Astrocyte (in vitro differentiated cells and primary cell): ENCODE results near the gene MICAL2. TPM values are rescaled to one million over a fixed set of nuclear protein-coding genes. Genes with fewer than 3 reads are reported as not detected.
A peak's percentile ranks its signal among the peaks of the same experiment; 100 is the strongest.

ENCODE experiments used
- DNase-seq: peaks from one replicate; pipeline ENCODE4 v3.0.0-alpha.2; 2010; ENCODE audit warnings: low read depth
- FAIRE-seq: peaks from 2 replicates; lab custom pipeline; 2011; peaks lifted over from hg19 to GRCh38; lab: Jason Lieb, UNC
- H2AFZ ChIP-seq: 2 replicates; pipeline ENCODE4 v1.6.0; 2012; ENCODE audit warnings: low read depth, low read length, inconsistent platforms
- H3K27ac ChIP-seq: 2 replicates; pipeline ENCODE4 v1.5.1; 2011; ENCODE audit warnings: low read depth, low read length, inconsistent platforms
- H3K27me3 ChIP-seq: 2 replicates; pipeline ENCODE4 v1.6.0; 2011; ENCODE audit warnings: low read length, inconsistent platforms; ENCODE audit not compliant: insufficient read depth
- H3K36me3 ChIP-seq: 2 replicates; pipeline ENCODE4 v1.5.1; 2011; ENCODE audit warnings: low read length, inconsistent platforms; ENCODE audit not compliant: insufficient read depth
- H3K4me1 ChIP-seq: 2 replicates; pipeline ENCODE4 v1.5.1; 2011; ENCODE audit warnings: low read length, inconsistent platforms; ENCODE audit not compliant: insufficient read depth
- H3K4me2 ChIP-seq: 2 replicates; pipeline ENCODE4 v1.6.0; 2012; ENCODE audit warnings: low read length, inconsistent platforms
- H3K4me3 ChIP-seq: 2 replicates; pipeline ENCODE4 v1.5.1; 2011; ENCODE audit warnings: low read depth, mild to moderate bottlenecking, low read length, inconsistent platforms; ENCODE audit not compliant: insufficient read depth
- H3K79me2 ChIP-seq: 2 replicates; pipeline ENCODE4 v1.6.0; 2012; ENCODE audit warnings: mild to moderate bottlenecking, low read length, inconsistent platforms; ENCODE audit not compliant: insufficient read depth
- H3K9ac ChIP-seq: 2 replicates; pipeline ENCODE4 v1.6.0; 2012; ENCODE audit warnings: mild to moderate bottlenecking, low read length, inconsistent platforms
- H3K9me3 ChIP-seq: 2 replicates; pipeline ENCODE4 v1.5.1; 2012; ENCODE audit warnings: low read depth, mild to moderate bottlenecking, low read length, inconsistent platforms; ENCODE audit not compliant: insufficient read depth
- H4K20me1 ChIP-seq: 2 replicates; pipeline ENCODE4 v1.6.0; 2012; ENCODE audit warnings: low read length, inconsistent platforms; ENCODE audit not compliant: insufficient read depth
- H3K27ac Mint-ChIP-seq: one replicate; pipeline ENCODE4 v1.8.0; 2021; ENCODE audit warnings: mild to moderate bottlenecking, mixed read lengths; ENCODE audit not compliant: unreplicated experiment
- H3K27me3 Mint-ChIP-seq: one replicate; pipeline ENCODE4 v1.8.0; 2021; ENCODE audit warnings: low read depth, mixed read lengths; ENCODE audit not compliant: unreplicated experiment
- H3K36me3 Mint-ChIP-seq: one replicate; pipeline ENCODE4 v1.8.0; 2021; ENCODE audit warnings: low read depth, mixed read lengths; ENCODE audit not compliant: unreplicated experiment
- H3K4me1 Mint-ChIP-seq: one replicate; pipeline ENCODE4 v1.8.0; 2021; ENCODE audit warnings: low read depth, mixed read lengths; ENCODE audit not compliant: unreplicated experiment
- H3K4me3 Mint-ChIP-seq: one replicate; pipeline ENCODE4 v1.8.0; 2021; ENCODE audit warnings: mild to moderate bottlenecking, moderate library complexity, mixed read lengths; ENCODE audit not compliant: unreplicated experiment
- H3K9me3 Mint-ChIP-seq: one replicate; pipeline ENCODE4 v1.8.0; 2021; ENCODE audit warnings: mild to moderate bottlenecking, mixed read lengths; ENCODE audit not compliant: unreplicated experiment
- CTCF ChIP-seq: IDR thresholded peaks from 2 replicates; pipeline ENCODE4 v1.5.1; 2011; ENCODE audit warnings: low read depth, mild to moderate bottlenecking, inconsistent platforms, low read length, moderate library complexity; ENCODE audit not compliant: insufficient read depth
- EZH2 ChIP-seq: IDR thresholded peaks from 2 replicates; pipeline ENCODE4 v1.6.1; 2012; ENCODE audit warnings: mild to moderate bottlenecking, low read length, inconsistent platforms; ENCODE audit not compliant: insufficient read depth
- total RNA-seq: library from RNA; stranded (reverse); gene quantifications from 2 replicates; pipeline ENCODE4 v1.2.1, GENCODE V29; 2021

Gene MICAL2
- total RNA-seq, 1 donor from 2014 or later: 357 TPM

DNA sequence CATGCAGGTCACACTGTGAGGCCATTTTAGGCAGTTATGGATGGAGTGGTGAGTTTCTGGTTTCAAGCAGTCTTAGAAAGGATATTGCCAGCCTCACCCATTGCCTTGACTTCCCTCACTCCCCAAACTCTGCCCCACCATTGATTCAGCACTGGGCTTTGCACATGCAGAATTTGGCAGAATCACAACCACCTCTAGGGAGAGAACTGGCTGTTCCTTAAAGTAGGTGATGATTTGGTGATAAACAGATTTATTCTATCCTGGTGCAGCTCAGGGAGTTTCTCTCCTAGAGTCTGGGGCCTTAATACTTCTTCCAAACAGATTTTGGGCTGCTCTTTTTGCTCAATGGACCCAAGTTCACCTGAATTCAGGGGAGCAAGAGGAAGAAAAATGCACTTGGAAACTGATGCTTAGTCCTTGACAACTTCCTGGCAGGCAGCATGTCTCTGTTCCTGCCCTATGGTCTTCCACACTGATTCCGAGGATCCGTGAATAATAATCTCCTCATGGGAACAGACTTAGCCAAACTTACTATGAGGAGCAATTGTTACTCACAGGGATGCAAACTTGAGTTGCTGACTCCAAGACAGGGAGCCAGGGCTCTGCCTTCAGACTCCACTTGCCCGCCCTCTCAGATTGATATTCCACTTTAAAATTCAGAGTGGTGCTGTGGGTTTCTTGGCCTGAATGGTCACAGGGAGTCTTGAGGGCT is 137.3 kb downstream of the MICAL2 start:
- H3K4me3 Mint-ChIP-seq: no peak overlapping the region
- peaks cover 88% of the 10 kb centered on the region for H3K36me3 ChIP-seq

DNA sequence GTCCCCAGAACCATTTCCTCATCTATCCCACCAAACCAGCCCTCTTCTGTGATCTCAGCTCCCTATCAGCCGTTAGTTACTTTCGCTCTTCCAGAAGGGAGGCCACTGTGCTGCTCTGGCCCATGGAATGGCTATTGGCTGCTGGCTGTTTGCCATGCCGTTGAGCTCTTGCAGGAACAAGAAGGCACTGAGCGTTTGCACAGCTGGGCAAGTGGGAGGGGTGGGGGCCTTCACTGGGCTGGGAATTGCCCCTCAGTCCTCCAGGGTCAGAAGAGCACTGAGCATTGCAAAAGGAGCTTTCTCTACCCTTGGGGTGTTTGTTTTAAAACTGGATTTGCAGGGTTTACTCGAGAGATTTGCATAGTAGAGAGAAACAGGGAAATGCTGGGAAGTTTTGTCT is 137.9 kb downstream of the MICAL2 start:
- Histone ChIP-seq H3K4me3 (no peak overlapping the region), H3K9ac (no peak overlapping the region), H3K9me3 (no peaks in the 10 kb centered on the region), H2AFZ (no peak overlapping the region), H3K4me2 (no peak overlapping the region), H3K36me3 (peaks cover 85% of the 10 kb centered on the region), H3K27ac (no peak overlapping the region), H3K4me1 (peaks cover 4% of the 10 kb centered on the region), H4K20me1 (peaks cover 25% of the 10 kb centered on the region), H3K27me3 (no peaks in the 10 kb centered on the region), H3K79me2 (peaks cover 20% of the 10 kb centered on the region)
- peaks cover 24% of the 10 kb centered on the region for H3K4me1 Mint-ChIP-seq
- H3K27ac Mint-ChIP-seq: no peak overlapping the region
- H3K36me3 Mint-ChIP-seq: peaks cover 59% of the 10 kb centered on the region
- FAIRE-seq (no peak), DNase-seq (no peak)
- H3K9me3 Mint-ChIP-seq: no peaks in the 10 kb centered on the region
- no peaks in the 10 kb centered on the region for H3K27me3 Mint-ChIP-seq
- H3K4me3 Mint-ChIP-seq: no peak overlapping the region
- no peak for TF ChIP-seq CTCF
- no peak for TF ChIP-seq EZH2

More for the DNA sequence above, 137.3 kb downstream of the MICAL2 start:
- peaks cover 4% of the 10 kb centered on the region for H3K4me1 ChIP-seq
- H3K27ac Mint-ChIP-seq: peak overlapping the region; percentile 47
- H3K36me3 Mint-ChIP-seq: peaks cover 61% of the 10 kb centered on the region
- H3K79me2 ChIP-seq: peaks cover 21% of the 10 kb centered on the region
- H3K4me2 ChIP-seq: no peak overlapping the region
- TF ChIP-seq EZH2 (no peak), CTCF (no peak)
- H3K27me3 ChIP-seq: no peaks in the 10 kb centered on the region
- FAIRE-seq: no peak
- H3K9me3 Mint-ChIP-seq: no peaks in the 10 kb centered on the region
- H4K20me1 ChIP-seq: peaks cover 26% of the 10 kb centered on the region
- DNase-seq: no peak
- no peaks in the 10 kb centered on the region for H3K9me3 ChIP-seq
- no peak overlapping the region for H2AFZ ChIP-seq
- H3K4me1 Mint-ChIP-seq: peaks cover 30% of the 10 kb centered on the region
- no peaks in the 10 kb centered on the region for H3K27me3 Mint-ChIP-seq
- H3K27ac ChIP-seq: no peak overlapping the region
- no peak overlapping the region for H3K4me3 ChIP-seq
- H3K9ac ChIP-seq: no peak overlapping the region

DNA sequence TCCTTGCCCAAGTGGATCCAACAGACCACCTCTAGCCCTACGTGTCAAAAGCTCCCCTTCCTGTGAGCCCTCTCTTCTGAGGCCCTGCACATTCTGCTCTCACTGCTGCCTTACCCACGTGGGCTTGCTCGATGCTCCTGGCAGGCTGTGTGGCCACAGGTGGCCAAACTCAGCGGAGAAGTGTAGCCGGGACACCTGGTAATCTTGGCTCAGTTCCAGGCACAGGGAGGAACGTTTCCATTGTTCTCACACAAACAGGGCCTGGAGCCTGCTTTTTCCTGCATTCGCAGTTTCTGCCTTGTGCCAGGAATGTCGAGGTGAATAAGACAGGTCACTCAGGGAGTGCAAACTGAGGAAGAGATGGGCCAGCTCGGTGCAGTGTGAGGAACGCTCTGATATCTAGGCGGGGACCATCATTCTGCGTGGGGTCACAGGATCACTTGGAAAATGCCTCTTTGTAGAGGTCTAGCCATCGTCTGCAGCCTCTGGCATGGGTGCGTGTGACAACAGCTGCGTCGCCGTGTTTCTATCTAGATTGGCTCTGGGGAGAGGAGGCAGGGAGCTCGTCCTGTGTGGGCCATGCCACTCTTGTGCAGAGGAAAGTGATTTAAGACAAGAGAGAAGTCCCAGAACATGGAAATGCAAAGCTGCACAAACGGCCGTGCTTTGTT is 139.3 kb downstream of the MICAL2 start:
- H2AFZ ChIP-seq: no peak overlapping the region
- H4K20me1 ChIP-seq: peaks cover 18% of the 10 kb centered on the region
- TF ChIP-seq CTCF (no peak), EZH2 (no peak)
- DNase-seq (no peak), FAIRE-seq (no peak)
- no peaks in the 10 kb centered on the region for H3K27me3 ChIP-seq
- no peak overlapping the region for H3K27ac ChIP-seq
- no peak overlapping the region for H3K9ac ChIP-seq
- Mint-ChIP-seq H3K4me3 (no peak overlapping the region), H3K36me3 (peaks cover 52% of the 10 kb centered on the region), H3K27me3 (no peaks in the 10 kb centered on the region), H3K27ac (no peak overlapping the region), H3K4me1 (peaks cover 13% of the 10 kb centered on the region), H3K9me3 (no peaks in the 10 kb centered on the region)
- peaks cover 73% of the 10 kb centered on the region for H3K36me3 ChIP-seq
- H3K9me3 ChIP-seq: no peaks in the 10 kb centered on the region
- H3K4me1 ChIP-seq: no peaks in the 10 kb centered on the region
- H3K4me3 ChIP-seq: no peak overlapping the region
- peaks cover 17% of the 10 kb centered on the region for H3K79me2 ChIP-seq
- H3K4me2 ChIP-seq: no peak overlapping the region
